Stimulated activated CD8-positive, alpha-beta memory T cell treated with anti-CD3 and anti-CD28 coated beads, Interleukin-2, amount 100 ng/mL, for 1 hour (primary cell): ENCODE data around the gene CFAP92.
"Not testable (repeated sequence)": the region's sequence is repeated elsewhere in the genome, so short reads cannot be mapped to it uniquely, and the experiment has no call there.

ENCODE experiments used
- DNase-seq, 2 donors: peaks; one replicate each; pipeline ENCODE4 v3.0.0-alpha.2; 2020; ENCODE audit warnings: low read depth in 2 of 2

CFAP92 gene

GRCh38 chr3:128867200-128868125, 126.4 kb downstream of the CFAP92 start:
- DNase-seq, result no peak

DNA sequence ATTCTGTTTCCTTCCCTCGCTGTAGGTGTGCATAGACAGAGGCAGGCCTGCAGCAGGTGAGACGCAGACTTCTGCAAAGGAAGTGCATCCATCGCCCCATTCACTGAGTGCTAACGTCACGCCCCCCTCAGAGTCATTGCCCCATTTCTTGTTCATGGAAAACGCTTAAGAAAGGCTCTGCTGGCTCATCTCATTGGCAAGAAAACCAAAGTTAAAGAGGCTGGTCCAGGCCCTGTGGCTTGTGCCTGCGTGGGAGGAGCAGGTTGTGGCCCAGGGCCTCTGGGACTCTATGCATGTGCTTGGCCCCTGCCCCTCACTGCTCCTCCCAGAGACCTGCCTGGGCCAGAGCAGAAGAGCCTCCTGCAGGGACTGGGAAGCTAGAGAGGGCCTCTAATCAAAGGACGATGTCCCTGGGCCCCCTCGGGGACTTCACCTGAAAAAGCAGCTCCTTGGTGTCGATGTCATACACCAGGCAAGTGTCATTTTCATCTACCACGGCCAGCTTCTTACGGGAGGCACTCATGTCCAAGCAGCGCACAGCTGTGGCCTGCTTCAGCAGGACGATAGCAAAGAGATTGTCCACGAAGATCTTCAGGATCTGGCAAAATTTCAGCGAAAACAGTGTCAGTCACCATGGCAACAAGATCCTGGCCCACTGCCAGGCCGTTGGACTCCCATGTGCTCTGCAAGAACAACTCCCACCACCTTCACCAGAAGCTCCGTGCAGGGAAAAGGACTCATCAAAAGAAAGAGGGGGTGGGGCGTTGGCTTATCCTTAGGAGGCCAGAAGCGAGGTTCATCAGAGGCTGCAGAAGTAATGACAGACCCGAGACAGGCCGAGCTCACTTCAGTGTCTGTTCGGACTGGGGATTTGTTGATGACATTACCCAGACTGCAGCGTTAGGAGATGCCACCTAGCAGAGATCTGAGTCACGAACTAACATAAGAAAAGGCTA, 128.7 kb downstream of the CFAP92 start:
- not testable (repeated sequence) for DNase-seq

DNA sequence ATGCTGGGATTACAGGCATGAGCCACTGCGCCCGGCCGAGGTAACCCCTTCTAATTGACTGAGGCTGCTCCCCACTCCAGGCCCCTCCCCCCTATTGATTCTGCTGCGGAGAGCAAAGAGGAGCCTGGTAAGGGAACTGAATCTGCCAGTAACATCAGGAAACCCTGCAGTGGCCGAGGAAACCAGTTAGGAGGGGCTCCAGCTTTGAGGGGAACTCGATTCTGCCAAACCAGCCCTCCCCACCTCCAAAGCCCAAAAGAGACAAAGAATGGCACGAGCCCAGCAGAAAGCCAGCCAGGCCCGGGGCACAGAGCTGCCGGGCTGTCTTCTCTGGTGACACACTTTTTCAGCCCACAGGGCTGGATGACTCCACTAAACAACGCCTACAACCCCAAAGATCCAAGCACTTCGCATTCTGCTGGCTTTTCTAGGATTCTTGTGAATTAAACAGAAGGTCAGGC, 129.5 kb downstream of the CFAP92 start:
- no peak for DNase-seq

DNA sequence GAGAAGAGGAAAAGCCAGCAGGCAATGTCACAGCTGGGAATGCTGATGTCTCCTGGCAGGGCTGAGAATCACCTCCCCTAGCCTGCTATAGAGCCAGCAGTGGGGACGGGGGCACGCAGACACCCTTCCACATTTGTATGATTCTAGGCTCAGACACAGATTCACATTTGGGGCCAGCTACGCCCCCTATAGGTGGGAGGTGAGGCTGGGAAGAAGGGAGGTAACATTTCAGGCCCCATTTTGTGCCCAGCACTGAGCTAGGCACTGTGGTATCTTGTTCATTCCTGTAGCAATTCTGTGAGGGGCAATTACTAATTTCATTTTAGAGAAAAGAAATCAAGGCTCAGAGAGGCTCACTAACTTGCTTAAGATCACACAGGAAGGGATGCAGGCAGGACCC, 130.3 kb downstream of the CFAP92 start:
- DNase-seq, result no peak

DNA sequence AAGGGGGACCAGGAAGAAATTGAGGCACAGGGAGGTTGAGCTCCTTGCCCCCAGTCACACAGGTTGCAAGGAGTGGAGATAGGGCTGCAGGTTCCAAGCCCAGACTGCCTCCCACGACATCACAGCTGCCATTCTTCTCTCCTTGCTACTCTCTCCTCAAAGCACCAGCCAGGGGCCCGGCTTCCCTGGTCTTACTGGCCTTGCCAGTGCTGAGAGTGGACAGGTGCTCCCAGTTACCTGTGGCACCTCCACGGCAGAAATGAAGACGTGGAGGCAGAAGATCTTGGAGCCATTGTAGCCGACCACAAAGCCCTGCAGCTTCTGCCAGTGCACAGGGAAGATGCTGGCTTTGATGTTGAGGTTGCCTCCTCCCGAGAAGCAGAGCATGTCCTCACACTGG, 132.4 kb downstream of the CFAP92 start:
- DNase-seq, result no peak
